ENCODE data around the gene ITM2C.

ITM2C gene

DNA sequence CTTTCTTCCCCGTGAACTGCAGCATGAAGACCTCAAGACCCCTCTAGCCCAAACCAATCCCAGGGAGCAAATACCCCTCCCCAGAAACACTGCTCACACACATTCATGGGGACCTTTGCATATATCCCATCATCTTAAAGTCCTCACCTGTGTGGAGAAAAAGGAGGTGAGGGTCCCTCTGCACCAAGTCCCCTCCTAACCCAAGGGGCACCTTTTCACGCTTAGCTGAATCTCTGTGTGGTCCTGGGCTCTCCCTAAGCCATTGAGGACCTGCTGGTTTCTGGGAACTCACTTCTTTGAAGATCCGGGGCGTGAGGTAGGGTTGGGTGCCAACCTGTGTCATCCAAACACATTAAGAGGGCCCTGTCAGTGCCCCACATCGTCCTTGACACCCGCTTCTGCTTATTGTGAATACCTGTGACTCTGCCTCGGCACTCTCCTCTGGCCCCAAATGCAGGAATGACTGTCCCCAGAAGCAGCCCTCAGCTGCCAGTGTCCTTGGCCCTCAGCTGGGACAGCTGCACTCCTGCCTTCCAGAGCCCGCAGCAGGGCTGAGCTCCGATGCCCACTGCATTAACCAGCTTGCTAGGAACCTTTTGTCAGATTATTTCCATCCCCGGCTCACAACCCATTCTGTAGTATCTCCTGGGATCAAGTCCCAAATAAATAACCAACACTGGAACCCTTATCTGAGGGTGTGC, 41.3 kb upstream of the ITM2C start:
- no peak overlapping the region for H3K4me3 ChIP-seq (replicated peaks in 1 of 2; ENCODE audit: low read depth in 2 of 2, low read length in 2 of 2)
- TF ChIP-seq, protein P1, sequence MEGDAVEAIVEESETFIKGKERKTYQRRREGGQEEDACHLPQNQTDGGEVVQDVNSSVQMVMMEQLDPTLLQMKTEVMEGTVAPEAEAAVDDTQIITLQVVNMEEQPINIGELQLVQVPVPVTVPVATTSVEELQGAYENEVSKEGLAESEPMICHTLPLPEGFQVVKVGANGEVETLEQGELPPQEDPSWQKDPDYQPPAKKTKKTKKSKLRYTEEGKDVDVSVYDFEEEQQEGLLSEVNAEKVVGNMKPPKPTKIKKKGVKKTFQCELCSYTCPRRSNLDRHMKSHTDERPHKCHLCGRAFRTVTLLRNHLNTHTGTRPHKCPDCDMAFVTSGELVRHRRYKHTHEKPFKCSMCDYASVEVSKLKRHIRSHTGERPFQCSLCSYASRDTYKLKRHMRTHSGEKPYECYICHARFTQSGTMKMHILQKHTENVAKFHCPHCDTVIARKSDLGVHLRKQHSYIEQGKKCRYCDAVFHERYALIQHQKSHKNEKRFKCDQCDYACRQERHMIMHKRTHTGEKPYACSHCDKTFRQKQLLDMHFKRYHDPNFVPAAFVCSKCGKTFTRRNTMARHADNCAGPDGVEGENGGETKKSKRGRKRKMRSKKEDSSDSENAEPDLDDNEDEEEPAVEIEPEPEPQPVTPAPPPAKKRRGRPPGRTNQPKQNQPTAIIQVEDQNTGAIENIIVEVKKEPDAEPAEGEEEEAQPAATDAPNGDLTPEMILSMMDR (IDR thresholded peaks at IDR 0.05; ENCODE audit: low read depth, low read length) = no peak
- DNase-seq (ENCODE audit: low read depth in 2 of 2) = no peak

DNA sequence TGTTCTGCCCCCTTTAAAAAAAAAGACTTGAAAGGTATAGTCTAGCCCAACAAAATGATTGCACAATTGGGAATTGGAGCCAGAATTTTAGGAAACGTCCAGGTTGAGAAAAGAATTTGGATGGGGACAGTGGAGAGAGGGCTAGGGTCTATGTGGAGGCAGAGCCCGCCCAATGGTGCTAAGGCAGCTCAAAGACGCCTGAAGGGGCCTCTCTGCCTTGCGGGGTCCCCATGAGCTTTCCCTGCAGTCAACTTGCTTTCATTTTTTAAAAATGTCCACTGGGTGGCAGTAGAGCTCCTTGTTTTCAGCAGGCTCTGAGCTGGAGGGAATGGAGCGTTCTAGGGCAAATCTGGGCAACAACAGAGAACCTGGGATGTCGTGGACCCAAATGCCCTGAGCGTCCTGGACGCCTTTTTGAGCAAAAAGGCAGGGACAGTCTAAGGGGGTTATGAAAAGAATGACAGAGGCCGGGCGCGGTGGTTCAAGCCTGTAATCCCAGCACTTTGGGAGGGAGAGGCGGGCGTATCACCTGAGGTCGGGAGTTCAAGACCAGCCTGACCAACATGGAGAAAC, 40.2 kb upstream of the ITM2C start:
- DNase-seq (ENCODE audit: low read depth in 2 of 2) = peak; percentile 88
- TF ChIP-seq, protein P1 (IDR thresholded peaks at IDR 0.05; ENCODE audit: low read depth, low read length) = peak; percentile 64

DNA sequence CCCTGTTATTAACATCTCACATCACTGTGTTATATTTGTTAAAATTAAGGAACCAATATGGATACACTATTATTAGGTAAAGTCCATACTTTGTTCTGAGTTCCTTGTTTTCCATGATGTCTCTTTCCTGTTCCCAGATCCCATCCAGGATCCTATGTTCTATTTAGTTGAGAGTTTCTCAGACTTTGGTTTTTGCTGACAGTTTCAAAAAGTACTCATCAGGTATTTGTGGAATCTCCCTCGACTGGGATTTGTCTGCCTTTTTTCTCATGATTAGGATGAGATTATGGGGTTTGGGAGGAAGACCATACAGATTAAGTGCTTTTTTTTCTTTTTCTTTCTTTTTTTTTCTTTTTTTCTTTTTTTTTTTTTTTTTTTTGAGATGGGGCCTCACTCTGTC, 39.4 kb upstream of the ITM2C start:
- no peak overlapping the region for H3K4me3 ChIP-seq (replicated peaks in 1 of 2; ENCODE audit: low read depth in 2 of 2, low read length in 2 of 2)
- DNase-seq (ENCODE audit: low read depth in 2 of 2) = no peak
- TF ChIP-seq, protein P1 (IDR thresholded peaks at IDR 0.05; ENCODE audit: low read depth, low read length) = no peak

More for the DNA sequence above, 40.2 kb upstream of the ITM2C start:
- peak overlapping the region; percentile 37 to 41 for H3K4me3 ChIP-seq (replicated peaks in 1 of 2; ENCODE audit: low read depth in 2 of 2, low read length in 2 of 2)

DNA sequence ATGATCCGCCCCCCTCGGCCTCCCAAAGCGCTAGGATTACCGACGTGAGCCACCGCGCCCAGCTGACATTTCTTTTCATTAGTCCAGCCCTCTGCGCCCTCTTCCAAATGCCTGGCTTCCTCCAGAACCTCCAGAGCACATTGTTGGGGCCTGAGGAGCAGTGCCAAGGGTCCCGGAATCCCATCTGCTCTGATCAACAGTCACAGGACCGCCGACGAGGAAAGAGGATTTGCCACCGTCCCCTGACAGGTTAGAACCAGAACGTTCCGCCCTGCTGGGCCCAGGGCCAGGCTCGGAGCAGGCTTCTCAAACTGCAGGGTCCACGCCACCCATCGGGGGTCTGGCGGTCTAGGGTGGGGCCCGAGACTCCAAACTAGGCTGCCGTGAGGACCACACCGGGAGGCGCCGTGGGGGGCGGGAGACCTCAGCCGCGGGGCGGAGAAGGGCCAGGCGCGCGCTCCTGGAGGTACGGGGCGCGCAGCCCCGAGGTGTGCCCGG, 36.9 kb upstream of the ITM2C start:
- no peak for DNase-seq (ENCODE audit: low read depth in 2 of 2)
- no peak overlapping the region for H3K4me3 ChIP-seq (replicated peaks in 1 of 2; ENCODE audit: low read depth in 2 of 2, low read length in 2 of 2)
- TF ChIP-seq, protein P1 (IDR thresholded peaks at IDR 0.05; ENCODE audit: low read depth, low read length) = no peak

DNA sequence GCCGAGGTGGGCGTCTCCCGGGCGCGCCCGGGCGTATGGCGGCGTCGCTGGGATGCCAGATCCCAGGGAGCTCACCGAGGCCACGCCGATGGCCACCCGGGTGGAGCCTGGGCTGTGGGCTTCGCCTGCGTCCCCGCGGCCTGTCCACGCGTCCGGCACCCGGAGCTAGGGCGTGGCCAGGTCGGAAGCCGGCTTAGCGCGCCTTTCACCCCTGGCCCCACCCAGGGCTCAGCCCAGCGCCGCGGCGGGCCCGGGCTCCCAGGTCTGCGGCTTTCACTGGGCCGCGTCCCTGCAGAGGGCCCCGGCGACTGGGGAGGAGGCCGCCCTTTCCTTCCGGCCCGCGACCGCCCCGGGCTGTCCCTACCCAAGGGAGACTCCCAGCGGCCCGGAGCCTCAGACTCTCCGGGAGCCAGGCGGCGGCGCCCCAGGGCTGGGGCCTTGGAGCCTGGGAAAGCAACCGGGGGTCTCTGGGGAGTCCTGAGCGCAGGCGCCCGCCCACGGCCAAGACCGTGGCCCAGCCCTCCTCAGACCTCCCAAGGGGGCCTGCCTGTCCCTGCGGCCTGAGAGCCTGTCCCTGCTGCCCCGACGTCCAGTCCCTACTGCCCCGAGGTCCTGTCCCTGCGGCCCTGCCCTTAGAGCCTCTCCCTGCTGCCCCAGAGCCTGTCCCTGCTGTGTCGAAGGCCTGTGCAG, 36.3 kb upstream of the ITM2C start:
- DNase-seq (ENCODE audit: low read depth in 2 of 2) = no peak
- TF ChIP-seq, protein P1 (IDR thresholded peaks at IDR 0.05; ENCODE audit: low read depth, low read length) = no peak
- H3K4me3 ChIP-seq (replicated peaks in 1 of 2; ENCODE audit: low read depth in 2 of 2, low read length in 2 of 2) = no peak overlapping the region

DNA sequence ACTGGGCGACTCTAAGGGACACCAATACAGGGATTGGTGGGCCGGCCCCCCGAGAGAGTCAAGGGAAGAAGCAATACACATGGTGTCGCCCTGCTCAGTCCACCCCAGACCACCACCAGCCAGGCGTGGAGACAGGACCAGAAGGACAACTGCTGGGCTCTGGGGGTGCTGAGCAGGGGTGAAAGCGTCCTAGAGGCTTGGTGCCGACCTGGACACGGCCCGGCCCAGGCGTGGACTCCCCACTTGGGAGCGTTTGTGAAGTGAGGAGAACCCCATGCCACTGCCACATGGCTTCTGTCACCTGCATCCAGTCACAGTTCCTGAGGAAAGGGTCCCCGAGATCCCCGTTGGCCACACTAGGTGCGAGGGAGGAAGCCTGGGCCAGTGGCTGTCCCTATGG, 35.4 kb upstream of the ITM2C start:
- TF ChIP-seq, protein P1 (IDR thresholded peaks at IDR 0.05; ENCODE audit: low read depth, low read length) = no peak
- no peak overlapping the region for H3K4me3 ChIP-seq (replicated peaks in 1 of 2; ENCODE audit: low read depth in 2 of 2, low read length in 2 of 2)
- DNase-seq (ENCODE audit: low read depth in 2 of 2) = no peak

Data from cardiac fibroblast (primary cell).